ENCODE measurements around the gene SEC16B. TPM values are rescaled to one million over a fixed set of nuclear protein-coding genes. Genes with fewer than 3 reads are reported as not detected.
"Not testable (repeated sequence)": the region's sequence is repeated elsewhere in the genome, so short reads cannot be mapped to it uniquely, and the experiment has no call there.

SEC16B gene
- total and polyA plus RNA-seq, 10 donors, result 2.9 to 15.4 (median 7.8) TPM

GRCh38 chr1:177996957-177997356 is 27.1 kb upstream of the SEC16B start:
- Histone ChIP-seq H3K27me3 (replicated peaks in 1 of 7) (no peaks in the 10 kb centered on the region), H3K9me3 (peaks cover 0 to 5% (median 0%) of the 10 kb centered on the region in 8 donors), H3K36me3 (peaks cover 0 to 5% (median 0%) of the 10 kb centered on the region in 6 donors), H3K4me3 (no peak overlapping the region), H3K4me1 (peaks cover 0 to 5% (median 0%) of the 10 kb centered on the region in 6 donors), H3K27ac (no peak overlapping the region)
- DNase-seq, result no peak
- intact Hi-C loops (cut with DNase I; ENCODE audit: low total_unique reads), result no loop called here
- TF ChIP-seq CTCF (IDR thresholded peaks at IDR 0.05 in 8 of 11, conservative IDR thresholded peaks at IDR 0.05 in 3 of 11) (no peak), POLR2A (IDR thresholded peaks at IDR 0.05) (no peak), POLR2AphosphoS5 (IDR thresholded peaks at IDR 0.05) (no peak)
- 86 to 96% (median 94%) methylated on average over 5 of the region's 5 CpGs for WGBS, 5 donors

GRCh38 chr1:177995369-177995768 is 25.5 kb upstream of the SEC16B start:
- H3K27ac ChIP-seq, result no peak overlapping the region
- TF ChIP-seq CTCF (IDR thresholded peaks at IDR 0.05 in 8 of 11, conservative IDR thresholded peaks at IDR 0.05 in 3 of 11), result no peak
- peaks cover 0 to 5% (median 0%) of the 10 kb centered on the region in 6 donors for H3K36me3 ChIP-seq
- H3K27me3 ChIP-seq (replicated peaks in 1 of 7), result no peaks in the 10 kb centered on the region
- intact Hi-C loops (cut with DNase I; ENCODE audit: low total_unique reads), result no loop called here
- no peak overlapping the region for H3K4me3 ChIP-seq
- DNase-seq, result no peak
- H3K4me1 ChIP-seq, result no peaks in the 10 kb centered on the region
- peaks cover 0 to 16% (median 8%) of the 10 kb centered on the region in 8 donors for H3K9me3 ChIP-seq
- WGBS, 5 donors, result 89 to 96% (median 93%) methylated on average over 5 of the region's 5 CpGs

GRCh38 chr1:177986281-177986680 is 16.4 kb upstream of the SEC16B start:
- H3K27me3 ChIP-seq (replicated peaks in 1 of 7); H3K4me3 ChIP-seq; DNase-seq; H3K36me3 ChIP-seq; intact Hi-C loops (cut with DNase I; ENCODE audit: low total_unique reads); H3K4me1 ChIP-seq; H3K27ac ChIP-seq: not testable (repeated sequence)
- 60 to 77% (median 73%) methylated on average over 5 of the region's 5 CpGs for WGBS, 5 donors
- H3K9me3 ChIP-seq, result peaks cover 0 to 20% (median 17%) of the 10 kb centered on the region in 8 donors

GRCh38 chr1:177984761-177985160 is 14.9 kb upstream of the SEC16B start:
- intact Hi-C loops (cut with DNase I; ENCODE audit: low total_unique reads), result no loop called here
- DNase-seq, result no peak
- TF ChIP-seq POLR2A (IDR thresholded peaks at IDR 0.05) (no peak), POLR2AphosphoS5 (IDR thresholded peaks at IDR 0.05) (no peak), CTCF (IDR thresholded peaks at IDR 0.05 in 8 of 11, conservative IDR thresholded peaks at IDR 0.05 in 3 of 11) (no peak)
- Histone ChIP-seq H3K4me3 (no peak overlapping the region), H3K4me1 (no peaks in the 10 kb centered on the region), H3K9me3 (peaks cover 0 to 8% (median 6%) of the 10 kb centered on the region in 8 donors), H3K27me3 (replicated peaks in 1 of 7) (no peaks in the 10 kb centered on the region), H3K27ac (no peak overlapping the region), H3K36me3 (no peaks in the 10 kb centered on the region)
- WGBS, 5 donors, result 87 to 94% (median 89%) methylated on average over 1 of the region's 1 CpG

- no peaks in the 10 kb centered on the region for H3K36me3 ChIP-seq
- no peak overlapping the region for H3K27ac ChIP-seq
- WGBS, 5 donors, result 69 to 85% (median 78%) methylated on average over 3 of the region's 3 CpGs
- H3K27me3 ChIP-seq (replicated peaks in 1 of 7), result no peaks in the 10 kb centered on the region
- no peak overlapping the region for H3K4me3 ChIP-seq
- no peak for DNase-seq
- TF ChIP-seq CTCF (IDR thresholded peaks at IDR 0.05 in 8 of 11, conservative IDR thresholded peaks at IDR 0.05 in 3 of 11), result no peak
- no peak for TF ChIP-seq POLR2AphosphoS5 (IDR thresholded peaks at IDR 0.05)
- no peak for TF ChIP-seq POLR2A (IDR thresholded peaks at IDR 0.05)
- H3K9me3 ChIP-seq, result peaks cover 0 to 2% (median 0%) of the 10 kb centered on the region in 8 donors
- intact Hi-C loops (cut with DNase I; ENCODE audit: low total_unique reads), result no loop called here
- no peaks in the 10 kb centered on the region for H3K4me1 ChIP-seq
Observed at GRCh38 chr1:177984136-177984525, 14.3 kb upstream of the SEC16B start.
